Naive thymus-derived CD4-positive, alpha-beta T cell (primary cell): ENCODE measurements around the gene ODAD3. TPM values are rescaled to one million over a fixed set of nuclear protein-coding genes. Genes with fewer than 3 reads are reported as not detected.

Source experiments
- ATAC-seq: fragments of 150-1000 bp; cut with Tn5 transposase; 2 replicates; pipeline ENCODE4 v1.10.0; 2021; ENCODE audit warnings: mild to moderate bottlenecking, moderate library complexity
- CTCF ChIA-PET: fragments of 350-600 bp; sonication (Branson Sonifier 250); formaldehyde crosslinking; loops from one replicate; lab custom pipeline; 2021; ENCODE audit warnings: antibody characterized with exemption; lab: Charles Lee
- POLR2A ChIA-PET: fragments of 350-600 bp; sonication (Branson Sonifier 250); formaldehyde crosslinking; loops from one replicate; lab custom pipeline; 2021; ENCODE audit warnings: antibody characterized with exemption, inconsistent platforms; lab: Charles Lee
- DNase-seq, 9 donors: peaks; one replicate each; pipeline versions ENCODE4 v3.0.0 to v3.0.0-alpha.2; 2020 to 2022; ENCODE audit warnings: mixed read lengths in 1 of 9
- H3K27ac ChIP-seq: one replicate; pipeline ENCODE4 v1.7.0; 2013; ENCODE audit warnings: mild to moderate bottlenecking, low read depth, low read length, moderate library complexity
- H3K27me3 ChIP-seq, 2 donors: one replicate each; pipeline ENCODE4 v1.7.0; 2013; ENCODE audit warnings: low read length in 2 of 2, mild to moderate bottlenecking in 2 of 2, moderate library complexity in 2 of 2; ENCODE audit not compliant: control insufficient read depth in 2 of 2, insufficient read depth in 2 of 2
- H3K36me3 ChIP-seq, 3 experiments: 1 replicate in 2 of 3; 2 replicates in 1 of 3; pipeline ENCODE4 v1.7.0; 2013; ENCODE audit warnings: low read length in 3 of 3, mild to moderate bottlenecking in 3 of 3, moderate library complexity in 1 of 3; ENCODE audit not compliant: insufficient read depth in 3 of 3, control insufficient read depth in 2 of 3
- H3K4me1 ChIP-seq, 2 donors: one replicate each; pipeline ENCODE4 v1.7.0; 2013; ENCODE audit warnings: low read length in 2 of 2, mild to moderate bottlenecking in 2 of 2, moderate library complexity in 1 of 2; ENCODE audit not compliant: control insufficient read depth in 2 of 2, insufficient read depth in 2 of 2
- H3K4me3 ChIP-seq: 2 replicates; pipeline ENCODE4 v1.7.0; 2013; ENCODE audit warnings: mild to moderate bottlenecking, low read length
- H3K9me3 ChIP-seq, 3 experiments: 1 replicate in 2 of 3; 2 replicates in 1 of 3; pipeline ENCODE4 v1.7.0; 2013; ENCODE audit warnings: low read length in 3 of 3; ENCODE audit not compliant: control insufficient read depth in 2 of 3
- H3K27ac Mint-ChIP-seq, 9 donors: one replicate each; pipeline ENCODE4 v1.8.0; 2020 to 2022; ENCODE audit warnings: mixed read lengths in 9 of 9, mild to moderate bottlenecking in 8 of 9, moderate library complexity in 5 of 9, inconsistent platforms in 2 of 9
- H3K27me3 Mint-ChIP-seq, 5 donors: one replicate each; pipeline ENCODE4 v1.8.0; 2021 to 2022; ENCODE audit warnings: mixed read lengths in 5 of 5, mild to moderate bottlenecking in 1 of 5
- H3K36me3 Mint-ChIP-seq, 5 donors: one replicate each; pipeline ENCODE4 v1.8.0; 2020 to 2022; ENCODE audit warnings: mixed read lengths in 5 of 5, mild to moderate bottlenecking in 3 of 5, inconsistent platforms in 1 of 5
- H3K4me1 Mint-ChIP-seq, 7 donors: one replicate each; pipeline ENCODE4 v1.8.0; 2020 to 2022; ENCODE audit warnings: mixed read lengths in 7 of 7, mild to moderate bottlenecking in 3 of 7, inconsistent platforms in 1 of 7
- H3K4me3 Mint-ChIP-seq, 10 donors: one replicate each; pipeline ENCODE4 v1.8.0; 2020 to 2022; ENCODE audit warnings: mild to moderate bottlenecking in 10 of 10, mixed read lengths in 10 of 10, moderate library complexity in 6 of 10, inconsistent platforms in 2 of 10
- H3K9me3 Mint-ChIP-seq, 11 donors: one replicate each; pipeline ENCODE4 v1.8.0; 2020 to 2022; ENCODE audit warnings: mixed read lengths in 11 of 11, mild to moderate bottlenecking in 4 of 11, inconsistent platforms in 1 of 11, moderate library complexity in 1 of 11
- intact Hi-C, 2 donors: fragments of 100-400 bp; cut with micrococcal nuclease; formaldehyde crosslinking; loops; one replicate each; pipeline ENCODE4 v1.15.1; 2023
- polyA plus RNA-seq, 2 donors: library from polyadenylated mRNA; unstranded; fragments of 300-500 nt; fragmentation: Illumina TruSeq; gene quantifications; one replicate each; pipeline ENCODE4 v1.2.3, GENCODE V29; 2021
- total RNA-seq, 6 experiments: library from RNA in 5 of 6; stranded (reverse) in 5 of 6; gene quantifications; 1 replicate in 5 of 6; 2 replicates in 1 of 6; pipeline ENCODE4 v1.2.3 and lab custom pipeline; 2021 to 2026

ODAD3 gene
- total and polyA plus RNA-seq, 7 experiments from 2014 or later = not detected

DNA sequence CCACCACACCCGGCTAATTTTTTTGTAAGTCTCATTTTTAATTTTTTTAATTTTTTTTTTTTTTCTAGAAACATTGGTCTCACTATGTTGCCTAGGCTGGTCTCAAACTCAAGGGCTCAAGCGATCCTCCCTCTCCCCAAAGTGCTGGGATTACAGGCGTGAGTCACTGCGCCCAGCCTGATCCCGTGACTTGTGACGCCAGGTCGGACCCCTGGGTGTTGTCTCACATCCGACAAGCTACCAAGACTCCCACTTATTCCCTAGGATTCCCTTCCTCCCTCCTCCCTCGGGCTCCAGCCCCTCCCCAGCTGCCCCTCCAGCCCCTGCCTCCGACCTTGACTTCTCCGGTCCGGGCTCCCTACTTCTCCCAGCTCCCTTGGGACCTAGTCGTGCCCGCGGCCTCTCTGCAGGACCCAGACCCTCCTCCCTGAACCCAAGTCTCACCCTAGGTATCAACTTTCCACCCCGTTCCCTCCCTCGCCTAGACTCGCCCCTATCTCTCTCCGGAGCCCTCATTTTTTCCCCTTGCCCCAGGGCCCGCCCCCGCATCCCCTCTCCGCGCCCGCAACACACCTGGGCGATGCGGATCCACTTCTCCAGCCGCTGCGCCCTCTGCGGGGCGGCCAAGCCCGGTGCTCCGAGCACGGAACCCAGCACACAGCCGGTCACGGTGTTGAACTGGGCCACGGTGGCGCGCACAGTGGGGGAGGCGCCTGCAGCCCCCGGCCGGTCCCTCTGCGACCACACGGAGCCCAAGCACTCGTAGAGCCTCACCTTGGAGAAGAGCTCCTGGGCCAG, 28.9 kb downstream of the ODAD3 start:
- ChIA-PET POLR2A (no interaction called here), CTCF (interaction anchor here (2.5 kb wide), 1 partner anchor 25 kb away, joined by 13 read pairs; no protein-coding TSS in a partner anchor)
- Mint-ChIP-seq H3K9me3 (no peaks in the 10 kb centered on the region), H3K27ac (no peak overlapping the region), H3K27me3 (peaks cover 4 to 20% (median 7%) of the 10 kb centered on the region in 5 donors), H3K4me1 (peaks cover 0 to 5% (median 0%) of the 10 kb centered on the region in 7 donors), H3K36me3 (no peaks in the 10 kb centered on the region), H3K4me3 (no peak overlapping the region)
- Histone ChIP-seq H3K9me3 (no peaks in the 10 kb centered on the region), H3K4me3 (no peak overlapping the region), H3K36me3 (no peaks in the 10 kb centered on the region), H3K27ac (no peak overlapping the region), H3K4me1 (no peaks in the 10 kb centered on the region), H3K27me3 (no peaks in the 10 kb centered on the region)
- ATAC-seq (peak; percentile 68), DNase-seq (peak in 5 of 9 donors; percentile 29 to 46 (median 33))
- intact Hi-C loops = loop anchor here in 1 of 2 donors (1.0 kb wide), 1 partner anchor 25 kb away; no protein-coding TSS in a partner anchor

DNA sequence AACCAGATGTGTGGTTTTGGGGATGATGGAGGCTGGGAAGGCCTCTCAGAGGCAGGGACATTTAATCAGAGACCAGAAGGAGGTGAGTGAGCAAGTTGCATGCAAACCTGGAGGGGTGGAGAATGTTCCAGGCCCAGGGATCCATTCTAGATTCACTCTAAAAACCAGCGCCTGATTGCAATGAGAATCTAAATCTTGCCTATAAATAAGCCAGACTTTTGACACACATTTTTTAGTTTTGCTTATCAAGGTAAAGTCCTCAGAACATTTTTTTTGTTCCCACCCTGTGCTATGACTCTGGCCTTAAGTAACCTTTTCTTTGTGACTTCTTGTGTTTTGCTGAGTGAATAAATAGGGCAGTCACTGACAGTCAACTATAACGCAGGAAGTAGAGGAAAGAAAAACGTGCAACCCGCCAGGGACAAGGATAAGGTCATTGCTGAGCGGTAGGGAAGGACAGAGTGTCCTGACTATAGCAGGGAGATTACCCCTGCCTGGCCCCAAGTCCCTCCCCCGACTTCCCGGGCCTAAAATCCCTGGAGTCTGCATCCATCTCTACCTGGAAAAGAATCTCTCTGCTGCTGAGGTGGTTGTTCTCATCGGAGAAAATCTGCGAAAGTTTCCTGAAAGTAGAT, 30.2 kb downstream of the ODAD3 start:
- Histone ChIP-seq H3K36me3 (no peaks in the 10 kb centered on the region), H3K27ac (no peak overlapping the region), H3K4me1 (no peaks in the 10 kb centered on the region), H3K27me3 (no peaks in the 10 kb centered on the region), H3K4me3 (no peak overlapping the region), H3K9me3 (no peaks in the 10 kb centered on the region)
- peaks cover 0 to 19% (median 4%) of the 10 kb centered on the region in 5 donors for H3K27me3 Mint-ChIP-seq
- peaks cover 0 to 5% (median 0%) of the 10 kb centered on the region in 7 donors for H3K4me1 Mint-ChIP-seq
- no peaks in the 10 kb centered on the region for H3K36me3 Mint-ChIP-seq
- DNase-seq (no peak), ATAC-seq (no peak)
- H3K9me3 Mint-ChIP-seq = no peaks in the 10 kb centered on the region
- ChIA-PET CTCF (no interaction called here), POLR2A (no interaction called here)
- H3K27ac Mint-ChIP-seq = no peak overlapping the region
- intact Hi-C loops = no loop called here
- no peak overlapping the region for H3K4me3 Mint-ChIP-seq

DNA sequence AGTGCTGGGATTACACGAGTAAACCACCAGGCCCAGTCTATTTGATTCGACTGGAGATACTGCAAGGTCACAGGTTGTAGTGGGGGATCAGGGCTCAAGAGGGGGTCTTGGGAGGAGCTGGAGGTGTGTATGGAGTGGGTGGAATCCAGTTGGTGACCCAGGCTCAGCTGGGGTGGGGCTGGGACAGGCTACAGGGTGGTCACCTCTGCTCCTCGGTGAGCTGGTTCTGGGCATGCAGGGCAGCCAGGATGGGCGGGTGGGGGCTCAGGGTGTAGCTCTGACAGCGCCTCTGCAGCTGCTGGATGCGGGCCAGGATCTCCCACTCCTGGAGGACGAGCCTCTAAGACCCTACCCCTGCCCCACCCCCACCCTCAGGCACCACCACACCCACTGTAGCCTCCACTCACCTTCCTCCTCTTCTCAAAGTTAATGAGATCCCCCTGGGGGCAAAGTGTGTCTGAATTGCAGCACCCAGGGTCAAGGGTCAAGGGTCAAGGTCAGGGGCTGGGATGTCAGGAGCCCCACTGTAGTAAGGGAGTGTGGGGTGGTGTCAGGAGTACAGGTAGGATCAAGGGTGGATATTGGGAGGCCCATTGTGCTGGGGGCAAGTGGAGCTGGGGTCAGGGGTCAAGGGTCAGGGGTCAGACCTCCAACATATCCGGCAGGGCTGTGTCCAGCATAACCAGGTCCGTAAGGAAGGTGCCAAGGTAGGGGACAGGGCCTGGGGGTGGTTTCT, 32.9 kb downstream of the ODAD3 start:
- no peaks in the 10 kb centered on the region for H3K9me3 ChIP-seq
- DNase-seq (no peak), ATAC-seq (no peak)
- H3K4me1 ChIP-seq = no peaks in the 10 kb centered on the region
- ChIA-PET POLR2A (interaction anchor here (0.6 kb wide), 1 partner anchor 8 kb away, joined by 3 read pairs; no protein-coding TSS in a partner anchor), CTCF (no interaction called here)
- no peaks in the 10 kb centered on the region for H3K36me3 ChIP-seq
- Mint-ChIP-seq H3K4me1 (peaks cover 0 to 5% (median 0%) of the 10 kb centered on the region in 7 donors), H3K27ac (no peak overlapping the region), H3K36me3 (no peaks in the 10 kb centered on the region), H3K4me3 (no peak overlapping the region), H3K9me3 (peaks cover 0 to 1% (median 0%) of the 10 kb centered on the region in 11 donors), H3K27me3 (peaks cover 0 to 14% (median under 1%) of the 10 kb centered on the region in 5 donors)
- intact Hi-C loops = no loop called here
- no peak overlapping the region for H3K4me3 ChIP-seq
- H3K27me3 ChIP-seq = no peaks in the 10 kb centered on the region
- no peak overlapping the region for H3K27ac ChIP-seq

DNA sequence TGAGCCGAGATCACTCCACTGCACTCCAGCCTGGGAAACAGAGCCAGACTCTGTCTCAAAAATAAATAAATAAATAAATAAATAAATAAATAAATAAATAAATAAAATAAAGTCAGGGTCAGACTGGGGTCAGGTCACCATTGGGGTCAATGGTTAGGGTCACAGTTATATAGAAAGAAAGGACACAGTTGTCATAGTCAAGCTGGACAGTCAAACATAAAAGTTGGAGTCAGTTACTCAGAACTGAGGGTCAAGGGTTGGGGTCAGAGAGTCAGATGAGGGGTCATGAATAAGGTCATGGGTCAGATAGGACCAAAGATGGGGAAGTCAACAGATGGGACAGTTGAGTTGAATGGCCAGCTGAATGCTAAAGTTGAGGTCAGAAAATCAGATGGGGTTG, 34.1 kb downstream of the ODAD3 start:
- Mint-ChIP-seq H3K27ac (no peak overlapping the region), H3K4me3 (no peak overlapping the region), H3K4me1 (peaks cover 0 to 3% (median 0%) of the 10 kb centered on the region in 7 donors), H3K27me3 (peaks cover 0 to 11% (median 0%) of the 10 kb centered on the region in 5 donors), H3K36me3 (no peaks in the 10 kb centered on the region), H3K9me3 (peaks cover 0 to 1% (median 0%) of the 10 kb centered on the region in 11 donors)
- Histone ChIP-seq H3K36me3 (no peaks in the 10 kb centered on the region), H3K4me3 (no peak overlapping the region), H3K27me3 (no peaks in the 10 kb centered on the region), H3K27ac (no peak overlapping the region), H3K9me3 (no peaks in the 10 kb centered on the region), H3K4me1 (no peaks in the 10 kb centered on the region)
- ATAC-seq (no peak), DNase-seq (no peak)
- ChIA-PET POLR2A (interaction anchor here (0.6 kb wide), 1 partner anchor 152 kb away, joined by 6 read pairs; no protein-coding TSS in a partner anchor), CTCF (no interaction called here)
- intact Hi-C loops = no loop called here

DNA sequence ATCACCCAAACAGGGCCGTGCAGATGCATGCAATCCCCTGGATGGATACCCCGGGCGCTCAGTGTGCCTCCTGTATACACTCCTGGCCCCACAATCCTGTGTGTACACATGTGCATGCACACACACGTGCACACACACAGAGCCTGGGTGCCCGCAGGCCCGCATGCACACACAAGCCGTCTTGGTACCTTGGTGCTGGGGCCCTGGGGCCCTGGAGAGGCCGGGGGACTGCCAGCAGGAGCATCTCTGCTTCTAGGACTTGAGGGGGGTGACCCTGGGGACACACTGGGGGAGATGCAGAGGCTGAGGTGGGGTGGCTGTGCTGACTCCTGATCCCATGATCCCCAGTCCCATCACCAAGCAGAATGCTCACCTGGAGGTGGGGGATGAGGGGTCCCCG, 35.3 kb downstream of the ODAD3 start:
- ATAC-seq = no peak
- Mint-ChIP-seq H3K27ac (no peak overlapping the region), H3K9me3 (peaks cover 0 to 1% (median 0%) of the 10 kb centered on the region in 11 donors), H3K4me1 (peaks cover 0 to 6% (median 0%) of the 10 kb centered on the region in 7 donors), H3K4me3 (no peak overlapping the region), H3K36me3 (peaks cover 0 to 3% (median 0%) of the 10 kb centered on the region in 5 donors), H3K27me3 (peaks cover 0 to 10% (median 4%) of the 10 kb centered on the region in 5 donors)
- no peaks in the 10 kb centered on the region for H3K36me3 ChIP-seq
- ChIA-PET POLR2A (interaction anchor here (0.6 kb wide), 1 partner anchor 394 kb away, joined by 3 read pairs; no protein-coding TSS in a partner anchor), CTCF (no interaction called here)
- H3K9me3 ChIP-seq = no peaks in the 10 kb centered on the region
- no peak overlapping the region for H3K4me3 ChIP-seq
- H3K4me1 ChIP-seq = no peaks in the 10 kb centered on the region
- no peak overlapping the region for H3K27ac ChIP-seq
- no peak for DNase-seq
- intact Hi-C loops = no loop called here
- H3K27me3 ChIP-seq = no peaks in the 10 kb centered on the region

DNA sequence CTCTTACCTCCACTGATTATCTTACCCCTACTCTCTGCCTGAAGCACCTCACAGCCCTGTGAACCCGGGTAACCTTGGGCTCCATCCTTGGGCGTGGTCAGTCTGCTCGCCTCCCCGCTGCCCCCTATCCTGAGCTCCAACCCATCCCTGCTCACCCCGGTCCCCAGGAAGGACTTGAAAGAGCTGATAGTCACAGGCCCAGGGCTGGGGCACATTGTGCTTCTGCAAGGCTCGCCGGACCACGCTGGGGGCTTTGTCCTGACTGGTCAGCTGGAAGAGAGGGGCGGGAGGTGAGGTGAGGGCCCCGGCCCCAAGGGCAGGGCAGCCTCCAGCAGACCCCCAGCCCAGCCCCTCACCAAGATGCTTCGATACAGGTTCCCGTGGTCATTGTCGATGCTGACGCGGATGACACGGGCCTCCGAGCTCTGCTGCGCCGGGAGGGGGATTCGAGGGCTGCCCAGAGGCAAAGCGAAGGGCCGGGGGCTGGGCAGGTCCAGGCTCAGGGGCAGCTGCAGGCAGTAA, 37.8 kb downstream of the ODAD3 start:
- H3K27ac ChIP-seq = no peak overlapping the region
- no peak for DNase-seq
- peaks cover 0 to 11% (median 5%) of the 10 kb centered on the region in 7 donors for H3K4me1 Mint-ChIP-seq
- H3K4me3 ChIP-seq = no peak overlapping the region
- no peak for ATAC-seq
- H3K36me3 Mint-ChIP-seq = peaks cover 0 to 3% (median 0%) of the 10 kb centered on the region in 5 donors
- H3K27me3 ChIP-seq = no peaks in the 10 kb centered on the region
- intact Hi-C loops = no loop called here
- H3K9me3 ChIP-seq = no peaks in the 10 kb centered on the region
- H3K36me3 ChIP-seq = no peaks in the 10 kb centered on the region
- no peak overlapping the region for H3K27ac Mint-ChIP-seq
- H3K4me3 Mint-ChIP-seq = no peak overlapping the region
- ChIA-PET CTCF (no interaction called here), POLR2A (no interaction called here)
- H3K4me1 ChIP-seq = no peaks in the 10 kb centered on the region
- H3K9me3 Mint-ChIP-seq = peaks cover 0 to 1% (median 0%) of the 10 kb centered on the region in 11 donors
- H3K27me3 Mint-ChIP-seq = peaks cover 0 to 11% (median 4%) of the 10 kb centered on the region in 5 donors
